ENCODE measurements around the gene FOSL2. TPM values are rescaled to one million over a fixed set of nuclear protein-coding genes. Genes with fewer than 3 reads are reported as not detected.

Gene FOSL2
- total RNA-seq, 1 experiment from 2014 or later, result 44.8 TPM

- TF ChIP-seq EZH2phosphoT487 (IDR thresholded peaks at IDR 0.05; ENCODE audit: borderline replicate concordance) (no peak), ZFX (IDR thresholded peaks at IDR 0.05) (no peak), POLR2A (IDR thresholded peaks at IDR 0.05; ENCODE audit: borderline replicate concordance, extremely low read depth, insufficient read depth, insufficient read length) (no peak), EZH2 (IDR thresholded peaks at IDR 0.05) (no peak), CEBPB (IDR thresholded peaks at IDR 0.05; ENCODE audit: low read depth) (no peak), JUND (IDR thresholded peaks at IDR 0.05) (no peak), SIN3A (IDR thresholded peaks at IDR 0.05; ENCODE audit: low read depth) (no peak)
- TF ChIP-seq, protein P1, sequence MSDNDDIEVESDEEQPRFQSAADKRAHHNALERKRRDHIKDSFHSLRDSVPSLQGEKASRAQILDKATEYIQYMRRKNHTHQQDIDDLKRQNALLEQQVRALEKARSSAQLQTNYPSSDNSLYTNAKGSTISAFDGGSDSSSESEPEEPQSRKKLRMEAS (IDR thresholded peaks at IDR 0.05), result no peak
- Histone ChIP-seq H3K9ac (ENCODE audit: low read length) (no peak overlapping the region), H3K27ac (ENCODE audit: low read depth, low read length) (no peak overlapping the region), H3K36me3 (ENCODE audit: control insufficient read depth in 1 of 2, insufficient read depth in 2 of 2, low read length in 2 of 2) (no peaks in the 10 kb centered on the region), H3K4me2 (ENCODE audit: low read length) (no peak overlapping the region), H4K20me1 (ENCODE audit: insufficient read depth) (no peaks in the 10 kb centered on the region), H3K27me3 (ENCODE audit: insufficient read depth, low read length) (no peaks in the 10 kb centered on the region), H3K4me3 (replicated peaks in 1 of 2; ENCODE audit: low read depth in 1 of 2, low read length in 2 of 2) (no peak overlapping the region), H3K9me2 (ENCODE audit: insufficient read depth) (no peaks in the 10 kb centered on the region), H3K9me3 (ENCODE audit: control insufficient read depth in 1 of 2, insufficient read depth in 1 of 2, low read depth in 1 of 2, low read length in 2 of 2) (peaks cover 0 to 4% of the 10 kb centered on the region in 2 experiments; a peak in 1 of 4 replicates), H2AFZ (ENCODE audit: low read depth, low read length, poor library complexity, severe bottlenecking) (no peak overlapping the region), H3K79me2 (ENCODE audit: insufficient read depth, low read length) (no peaks in the 10 kb centered on the region), H3K4me1 (ENCODE audit: control insufficient read depth in 1 of 2, insufficient read depth in 2 of 2, low read length in 2 of 2) (no peaks in the 10 kb centered on the region)
- BruUV-seq (replicated peaks), result no TSS peak
- intact Hi-C loops (cut with micrococcal nuclease), result no loop called here
- CTCF ChIA-PET, result no interaction called here
- DNase-seq (ENCODE audit: low read depth, low spot score) (no peak), ATAC-seq (no peak)
- POLR2A ChIA-PET, result no interaction called here
- RAD21 ChIA-PET (ENCODE audit: low non-redundant PET in 1 of 2, low total read pairs in 2 of 2, uncharacterized antibody in 2 of 2, unreplicated experiment in 2 of 2), result no interaction called here
Measured at GRCh38 chr2:28463893-28464292, 71.2 kb downstream of the FOSL2 start.

DNA sequence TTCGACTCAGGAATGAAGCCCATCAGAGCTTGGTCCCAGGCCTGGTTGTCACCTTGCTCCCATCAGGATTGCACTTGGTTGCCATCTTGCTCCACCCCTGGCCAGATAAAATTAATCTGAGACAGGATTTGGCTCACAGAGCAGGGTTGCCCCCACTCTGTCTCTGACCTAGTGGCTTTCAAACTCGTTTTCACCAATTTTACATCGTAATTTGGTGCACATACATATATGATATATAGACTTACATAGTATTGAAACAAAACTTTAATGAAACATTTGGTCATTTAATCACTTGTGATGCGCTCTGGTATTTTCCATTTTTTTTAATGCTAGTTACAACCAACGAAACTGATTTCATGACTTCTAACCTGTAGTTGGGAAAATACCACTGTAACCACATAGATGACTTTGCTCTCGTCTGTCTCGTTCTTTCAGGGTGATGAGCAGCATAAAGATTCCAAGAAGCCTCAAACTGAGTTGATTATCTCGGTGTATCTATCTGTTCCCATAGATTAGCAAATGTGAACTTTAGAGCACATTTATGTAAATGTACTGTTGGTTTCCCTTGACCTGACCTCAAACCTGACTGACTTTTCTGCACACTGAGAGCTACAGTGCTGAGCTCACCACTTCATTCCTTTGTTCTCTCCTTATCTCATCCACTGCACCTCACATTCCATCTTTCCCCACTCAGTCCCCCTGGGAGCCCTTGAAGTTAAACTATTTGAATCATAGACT lies 72.7 kb downstream of the FOSL2 start:
- no peaks in the 10 kb centered on the region for H3K79me2 ChIP-seq (ENCODE audit: insufficient read depth, low read length)
- no peak overlapping the region for H3K9ac ChIP-seq (ENCODE audit: low read length)
- H4K20me1 ChIP-seq (ENCODE audit: insufficient read depth), result no peaks in the 10 kb centered on the region
- H3K4me3 ChIP-seq (replicated peaks in 1 of 2; ENCODE audit: low read depth in 1 of 2, low read length in 2 of 2), result no peak overlapping the region
- no peaks in the 10 kb centered on the region for H3K9me2 ChIP-seq (ENCODE audit: insufficient read depth)
- POLR2A ChIA-PET, result no interaction called here
- peaks cover 0 to 4% of the 10 kb centered on the region in 2 experiments; a peak in 1 of 4 replicates for H3K9me3 ChIP-seq (ENCODE audit: control insufficient read depth in 1 of 2, insufficient read depth in 1 of 2, low read depth in 1 of 2, low read length in 2 of 2)
- DNase-seq (ENCODE audit: low read depth, low spot score) (no peak), ATAC-seq (no peak)
- intact Hi-C loops (cut with micrococcal nuclease), result no loop called here
- H3K27ac ChIP-seq (ENCODE audit: low read depth, low read length), result no peak overlapping the region
- BruUV-seq (replicated peaks), result no TSS peak
- CTCF ChIA-PET, result no interaction called here
- no peaks in the 10 kb centered on the region for H3K36me3 ChIP-seq (ENCODE audit: control insufficient read depth in 1 of 2, insufficient read depth in 2 of 2, low read length in 2 of 2)
- no peaks in the 10 kb centered on the region for H3K4me1 ChIP-seq (ENCODE audit: control insufficient read depth in 1 of 2, insufficient read depth in 2 of 2, low read length in 2 of 2)
- no peak overlapping the region for H2AFZ ChIP-seq (ENCODE audit: low read depth, low read length, poor library complexity, severe bottlenecking)
- no peaks in the 10 kb centered on the region for H3K27me3 ChIP-seq (ENCODE audit: insufficient read depth, low read length)
- RAD21 ChIA-PET (ENCODE audit: low non-redundant PET in 1 of 2, low total read pairs in 2 of 2, uncharacterized antibody in 2 of 2, unreplicated experiment in 2 of 2), result no interaction called here
- no peak overlapping the region for H3K4me2 ChIP-seq (ENCODE audit: low read length)
- TF ChIP-seq, protein P1 (IDR thresholded peaks at IDR 0.05), result no peak
- no peak for TF ChIP-seq SP1 (IDR thresholded peaks at IDR 0.05; ENCODE audit: low read depth)
- TF ChIP-seq SRF (IDR thresholded peaks at IDR 0.05; ENCODE audit: low read depth), result no peak
- TF ChIP-seq EZH2phosphoT487 (IDR thresholded peaks at IDR 0.05; ENCODE audit: borderline replicate concordance), result no peak
- no peak for TF ChIP-seq TCF7L2 (IDR thresholded peaks at IDR 0.05; ENCODE audit: borderline replicate concordance, extremely low read depth, insufficient read depth, insufficient read length)
- TF ChIP-seq FOSL1 (IDR thresholded peaks at IDR 0.05; ENCODE audit: low read depth), result no peak
- TF ChIP-seq EZH2 (IDR thresholded peaks at IDR 0.05), result no peak
- TF ChIP-seq CEBPB (IDR thresholded peaks at IDR 0.05; ENCODE audit: low read depth), result no peak
- no peak for TF ChIP-seq ZFX (IDR thresholded peaks at IDR 0.05)
- no peak for TF ChIP-seq POLR2AphosphoS5 (IDR thresholded peaks at IDR 0.05; ENCODE audit: low read depth, low read length)
- no peak for TF ChIP-seq JUND (IDR thresholded peaks at IDR 0.05)
- TF ChIP-seq, protein P2, sequence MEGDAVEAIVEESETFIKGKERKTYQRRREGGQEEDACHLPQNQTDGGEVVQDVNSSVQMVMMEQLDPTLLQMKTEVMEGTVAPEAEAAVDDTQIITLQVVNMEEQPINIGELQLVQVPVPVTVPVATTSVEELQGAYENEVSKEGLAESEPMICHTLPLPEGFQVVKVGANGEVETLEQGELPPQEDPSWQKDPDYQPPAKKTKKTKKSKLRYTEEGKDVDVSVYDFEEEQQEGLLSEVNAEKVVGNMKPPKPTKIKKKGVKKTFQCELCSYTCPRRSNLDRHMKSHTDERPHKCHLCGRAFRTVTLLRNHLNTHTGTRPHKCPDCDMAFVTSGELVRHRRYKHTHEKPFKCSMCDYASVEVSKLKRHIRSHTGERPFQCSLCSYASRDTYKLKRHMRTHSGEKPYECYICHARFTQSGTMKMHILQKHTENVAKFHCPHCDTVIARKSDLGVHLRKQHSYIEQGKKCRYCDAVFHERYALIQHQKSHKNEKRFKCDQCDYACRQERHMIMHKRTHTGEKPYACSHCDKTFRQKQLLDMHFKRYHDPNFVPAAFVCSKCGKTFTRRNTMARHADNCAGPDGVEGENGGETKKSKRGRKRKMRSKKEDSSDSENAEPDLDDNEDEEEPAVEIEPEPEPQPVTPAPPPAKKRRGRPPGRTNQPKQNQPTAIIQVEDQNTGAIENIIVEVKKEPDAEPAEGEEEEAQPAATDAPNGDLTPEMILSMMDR (IDR thresholded peaks at IDR 0.05 in 2 of 3, conservative IDR thresholded peaks at IDR 0.05 in 1 of 3; ENCODE audit: borderline replicate concordance in 1 of 3, insufficient read depth in 1 of 3, low read depth in 2 of 3, low read length in 2 of 3), result no peak
- no peak for TF ChIP-seq CBX3 (IDR thresholded peaks at IDR 0.05; ENCODE audit: low read depth)
- no peak for TF ChIP-seq RAD21 (IDR thresholded peaks at IDR 0.05; ENCODE audit: low read depth)
- no peak for TF ChIP-seq ZNF274 (IDR thresholded peaks at IDR 0.05; ENCODE audit: low read depth, low read length)
- no peak for TF ChIP-seq ELF1 (IDR thresholded peaks at IDR 0.05; ENCODE audit: borderline replicate concordance, low read depth)
- TF ChIP-seq POLR2A (IDR thresholded peaks at IDR 0.05; ENCODE audit: borderline replicate concordance, extremely low read depth, insufficient read depth, insufficient read length), result no peak

Measured in HCT116 (cell line).